Measurements from ENCODE around the gene TXNDC8. TPM values are rescaled to one million over a fixed set of nuclear protein-coding genes. Genes with fewer than 3 reads are reported as not detected.
A peak's percentile ranks its signal among the peaks of the same experiment; 100 is the strongest.

TXNDC8 gene
- total RNA-seq, 1 experiment from 2014 or later, result not detected

- DNase-seq (ENCODE audit: unreplicated experiment), result peak; percentile 24
- no peak for TF ChIP-seq CTCF (IDR thresholded peaks at IDR 0.05; ENCODE audit: unreplicated experiment)
- Mint-ChIP-seq H3K4me3 (ENCODE audit: unreplicated experiment) (no peak overlapping the region), H3K9me3 (ENCODE audit: unreplicated experiment) (no peaks in the 10 kb centered on the region), H3K27ac (ENCODE audit: low read depth, unreplicated experiment) (no peak overlapping the region), H3K36me3 (ENCODE audit: insufficient read depth, unreplicated experiment) (no peaks in the 10 kb centered on the region), H3K27me3 (ENCODE audit: insufficient read depth, unreplicated experiment) (no peaks in the 10 kb centered on the region), H3K4me1 (ENCODE audit: insufficient read depth, unreplicated experiment) (peaks cover 12% of the 10 kb centered on the region)
- BruUV-seq (replicated peaks), result no TSS peak
- intact Hi-C loops (cut with micrococcal nuclease), result no loop called here
- CTCF ChIA-PET, result interaction anchor here (0.7 to 1.1 kb wide), 2 partner anchors 10 to 525 kb away, joined by 3 read pairs; no protein-coding TSS in a partner anchor
- POLR2A ChIA-PET, result interaction anchor here (0.6 to 1.3 kb wide), 4 partner anchors 59 to 209 kb away, joined by 3 to 6 read pairs (median 3); partner anchors contain the start of gene TXN
These were observed 7.1 kb downstream of the TXNDC8 start for GRCh38 chr9:110330484-110331105.

- Mint-ChIP-seq H3K4me3 (ENCODE audit: unreplicated experiment) (no peak overlapping the region), H3K36me3 (ENCODE audit: insufficient read depth, unreplicated experiment) (no peaks in the 10 kb centered on the region), H3K27me3 (ENCODE audit: insufficient read depth, unreplicated experiment) (no peaks in the 10 kb centered on the region), H3K4me1 (ENCODE audit: insufficient read depth, unreplicated experiment) (peaks cover 12% of the 10 kb centered on the region), H3K27ac (ENCODE audit: low read depth, unreplicated experiment) (no peak overlapping the region), H3K9me3 (ENCODE audit: unreplicated experiment) (no peaks in the 10 kb centered on the region)
- ChIA-PET CTCF (interaction anchor here (0.6 to 1.1 kb wide), 2 partner anchors 11 to 257 kb away, joined by 3 read pairs; no protein-coding TSS in a partner anchor), POLR2A (interaction anchor here (0.6 to 1.3 kb wide), 5 partner anchors 60 to 527 kb away, joined by 3 to 6 read pairs (median 3); partner anchors contain the start of gene TXN)
- DNase-seq (ENCODE audit: unreplicated experiment), result no peak
- no TSS peak for BruUV-seq (replicated peaks)
- no peak for TF ChIP-seq CTCF (IDR thresholded peaks at IDR 0.05; ENCODE audit: unreplicated experiment)
- intact Hi-C loops (cut with micrococcal nuclease), result no loop called here
These were observed 7.9 kb downstream of the TXNDC8 start for GRCh38 chr9:110329639-110330230.

- no peak overlapping the region for H3K27ac Mint-ChIP-seq (ENCODE audit: low read depth, unreplicated experiment)
- H3K27me3 Mint-ChIP-seq (ENCODE audit: insufficient read depth, unreplicated experiment), result no peaks in the 10 kb centered on the region
- ChIA-PET CTCF (no interaction called here), POLR2A (no interaction called here)
- no TSS peak for BruUV-seq (replicated peaks)
- peaks cover 17% of the 10 kb centered on the region for H3K4me1 Mint-ChIP-seq (ENCODE audit: insufficient read depth, unreplicated experiment)
- no peak for TF ChIP-seq CTCF (IDR thresholded peaks at IDR 0.05; ENCODE audit: unreplicated experiment)
- H3K9me3 Mint-ChIP-seq (ENCODE audit: unreplicated experiment), result no peaks in the 10 kb centered on the region
- H3K36me3 Mint-ChIP-seq (ENCODE audit: insufficient read depth, unreplicated experiment), result no peaks in the 10 kb centered on the region
- no peak for DNase-seq (ENCODE audit: unreplicated experiment)
- no peak overlapping the region for H3K4me3 Mint-ChIP-seq (ENCODE audit: unreplicated experiment)
- intact Hi-C loops (cut with micrococcal nuclease), result no loop called here
These were observed 8.9 kb downstream of the TXNDC8 start for GRCh38 chr9:110328763-110329162.

GRCh38 chr9:110327716-110328115 lies 9.9 kb downstream of the TXNDC8 start:
- no TSS peak for BruUV-seq (replicated peaks)
- no peak for TF ChIP-seq CTCF (IDR thresholded peaks at IDR 0.05; ENCODE audit: unreplicated experiment)

More at GRCh38 chr9:110327716-110328115, 9.9 kb downstream of the TXNDC8 start:
- POLR2A ChIA-PET, result interaction anchor here (0.6 to 1.8 kb wide), 4 partner anchors 43 to 772 kb away, joined by 3 to 4 read pairs (median 4); no protein-coding TSS in a partner anchor
- DNase-seq (ENCODE audit: unreplicated experiment), result no peak
- CTCF ChIA-PET, result interaction anchor here (1.2 kb wide), 1 partner anchor 12 kb away, joined by 4 read pairs; no protein-coding TSS in a partner anchor
- H3K4me1 Mint-ChIP-seq (ENCODE audit: insufficient read depth, unreplicated experiment), result peaks cover 13% of the 10 kb centered on the region
- H3K4me3 Mint-ChIP-seq (ENCODE audit: unreplicated experiment), result no peak overlapping the region
- H3K36me3 Mint-ChIP-seq (ENCODE audit: insufficient read depth, unreplicated experiment), result no peaks in the 10 kb centered on the region
- no peaks in the 10 kb centered on the region for H3K27me3 Mint-ChIP-seq (ENCODE audit: insufficient read depth, unreplicated experiment)
- no peak overlapping the region for H3K27ac Mint-ChIP-seq (ENCODE audit: low read depth, unreplicated experiment)
- intact Hi-C loops (cut with micrococcal nuclease), result no loop called here
- no peaks in the 10 kb centered on the region for H3K9me3 Mint-ChIP-seq (ENCODE audit: unreplicated experiment)

All from MCF 10A (cell line).